GM18517 (cell line): Measurements from ENCODE around the gene LTV1.
A peak's percentile ranks its signal among the peaks of the same experiment; 100 is the strongest.
"Not testable (repeated sequence)": the region's sequence is repeated elsewhere in the genome, so short reads cannot be mapped to it uniquely, and the experiment has no call there.

Source experiments
- ATAC-seq: cut with Tn5 transposase; IDR thresholded peaks from one replicate; pipeline ENCODE4 v1.9.1; 2021; ENCODE audit warnings: mild to moderate bottlenecking, moderate library complexity; ENCODE audit not compliant: unreplicated experiment

Gene LTV1, protein sequence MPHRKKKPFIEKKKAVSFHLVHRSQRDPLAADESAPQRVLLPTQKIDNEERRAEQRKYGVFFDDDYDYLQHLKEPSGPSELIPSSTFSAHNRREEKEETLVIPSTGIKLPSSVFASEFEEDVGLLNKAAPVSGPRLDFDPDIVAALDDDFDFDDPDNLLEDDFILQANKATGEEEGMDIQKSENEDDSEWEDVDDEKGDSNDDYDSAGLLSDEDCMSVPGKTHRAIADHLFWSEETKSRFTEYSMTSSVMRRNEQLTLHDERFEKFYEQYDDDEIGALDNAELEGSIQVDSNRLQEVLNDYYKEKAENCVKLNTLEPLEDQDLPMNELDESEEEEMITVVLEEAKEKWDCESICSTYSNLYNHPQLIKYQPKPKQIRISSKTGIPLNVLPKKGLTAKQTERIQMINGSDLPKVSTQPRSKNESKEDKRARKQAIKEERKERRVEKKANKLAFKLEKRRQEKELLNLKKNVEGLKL

DNA sequence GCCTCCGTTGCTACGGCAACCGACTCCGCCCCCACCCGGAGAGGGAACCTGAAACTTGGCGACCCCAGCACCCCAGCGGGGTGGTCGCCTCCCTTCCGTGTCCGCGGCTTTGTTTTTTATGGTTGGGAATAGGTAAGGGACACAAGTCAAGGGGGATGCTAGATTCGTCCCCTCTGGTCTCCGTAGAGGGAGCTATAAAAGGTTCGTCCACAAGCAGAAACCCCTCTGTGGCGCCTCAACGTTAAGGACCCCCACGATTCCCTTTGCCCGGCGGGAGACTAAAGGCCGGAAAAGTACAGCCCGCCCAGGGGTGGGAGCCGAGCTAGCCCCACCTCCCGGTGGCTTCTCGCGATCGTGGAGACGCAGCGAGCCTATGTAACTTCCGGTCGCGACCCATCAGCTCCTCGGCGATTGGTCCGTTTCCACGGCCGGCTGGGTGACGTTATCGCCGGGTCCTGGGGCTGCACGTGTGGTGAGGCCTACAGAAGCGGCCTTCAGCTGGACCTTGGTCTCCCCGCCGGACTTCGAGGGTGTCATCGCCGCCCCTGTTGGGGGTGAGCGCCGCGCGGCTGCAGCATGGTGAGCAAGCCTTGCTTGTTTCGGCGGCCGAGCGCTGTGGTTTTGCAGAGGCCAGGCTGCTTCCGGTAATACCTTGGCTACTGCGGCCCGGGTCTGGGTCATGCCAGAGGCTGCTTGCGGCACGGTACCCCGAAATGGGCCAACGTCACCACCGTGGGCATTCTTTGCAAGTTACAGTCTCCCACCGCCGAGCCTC lies at the start of gene LTV1:
Gene LTV1 (plus strand): TSS at position 437 of the 775 bp plus-strand sequence. CDS start 140 bp downstream, at position 577.
- peak; percentile 98 for ATAC-seq

DNA sequence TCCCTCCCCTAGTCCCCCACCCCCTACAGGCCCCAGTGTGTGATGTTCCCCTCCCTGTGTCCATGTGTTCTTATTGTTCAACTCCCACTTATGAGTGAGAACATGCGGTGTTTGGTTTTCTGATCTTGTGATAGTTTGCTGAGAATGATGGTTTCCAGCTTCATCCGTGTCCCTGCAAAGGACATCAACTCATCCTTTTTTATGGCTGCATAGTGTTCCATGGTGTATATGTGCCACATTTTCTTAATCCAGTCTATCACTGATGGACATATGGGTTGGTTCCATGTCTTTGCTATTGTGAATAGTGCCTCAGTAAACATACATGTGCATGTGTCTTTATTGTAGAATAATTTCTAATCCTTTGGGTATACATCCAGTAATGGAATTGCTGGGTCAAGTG lies 46.6 kb upstream of the LTV1 start:
- not testable (repeated sequence) for ATAC-seq

DNA sequence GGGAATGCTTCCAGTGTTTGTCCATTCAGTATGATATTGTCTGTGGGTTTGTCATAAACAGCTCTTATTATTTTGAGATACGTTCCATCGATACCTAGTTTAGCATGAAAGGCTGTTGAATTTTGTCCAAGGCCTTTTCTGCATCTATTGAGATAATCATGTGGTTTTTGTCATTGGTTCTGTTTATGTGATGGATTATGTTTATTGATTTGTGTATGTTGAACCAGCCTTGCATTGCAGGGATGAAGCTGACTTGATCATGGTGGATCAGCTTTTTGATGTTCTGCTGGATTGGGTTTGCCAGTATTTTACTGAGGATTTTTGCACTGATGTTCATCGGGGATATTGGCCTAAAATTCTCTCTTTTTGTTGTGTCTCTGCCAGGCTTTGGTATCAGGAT lies 44.7 kb upstream of the LTV1 start:
- ATAC-seq: not testable (repeated sequence)

DNA sequence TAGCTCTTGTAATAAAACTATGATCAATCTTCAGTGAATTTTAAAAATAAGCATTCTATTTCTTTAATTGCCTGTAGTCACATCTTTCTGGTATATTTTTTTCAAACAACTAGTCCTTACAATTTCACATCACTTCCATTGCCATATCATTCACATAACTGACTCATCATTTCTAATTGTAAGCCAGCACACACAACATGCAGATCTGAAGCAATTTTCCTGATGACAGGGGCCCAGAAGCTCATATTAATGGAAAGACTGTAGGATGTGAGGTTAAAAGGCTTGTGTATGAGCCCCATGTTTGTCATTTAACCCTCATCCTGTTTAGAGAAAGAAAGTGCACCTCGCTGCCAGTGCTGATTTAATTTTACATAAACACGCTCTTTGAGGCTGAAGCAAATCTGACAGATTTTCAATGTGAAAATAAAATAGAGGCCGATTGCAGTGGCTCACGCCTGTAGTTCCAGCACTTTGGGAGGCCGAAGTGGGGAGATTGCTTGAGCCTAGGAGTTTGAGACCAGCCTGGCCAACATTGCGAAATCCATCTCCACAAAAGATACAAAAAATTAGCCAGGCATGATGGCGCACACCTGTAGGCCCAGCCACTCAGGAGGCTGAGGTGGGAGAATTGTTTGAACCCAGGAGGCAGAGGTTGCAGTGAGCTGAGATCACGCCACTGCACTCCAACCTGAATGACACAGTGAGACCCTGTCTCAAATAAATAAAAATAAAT lies 40.1 kb upstream of the LTV1 start:
- ATAC-seq: no peak

GRCh38 chr6:143803769-143804568 lies 39.2 kb upstream of the LTV1 start:
- ATAC-seq: no peak

- ATAC-seq: no peak
These were observed 38.3 kb upstream of the LTV1 start for GRCh38 chr6:143804835-143805239.

- no peak for ATAC-seq
These were observed 36.6 kb upstream of the LTV1 start for GRCh38 chr6:143806282-143807102.

DNA sequence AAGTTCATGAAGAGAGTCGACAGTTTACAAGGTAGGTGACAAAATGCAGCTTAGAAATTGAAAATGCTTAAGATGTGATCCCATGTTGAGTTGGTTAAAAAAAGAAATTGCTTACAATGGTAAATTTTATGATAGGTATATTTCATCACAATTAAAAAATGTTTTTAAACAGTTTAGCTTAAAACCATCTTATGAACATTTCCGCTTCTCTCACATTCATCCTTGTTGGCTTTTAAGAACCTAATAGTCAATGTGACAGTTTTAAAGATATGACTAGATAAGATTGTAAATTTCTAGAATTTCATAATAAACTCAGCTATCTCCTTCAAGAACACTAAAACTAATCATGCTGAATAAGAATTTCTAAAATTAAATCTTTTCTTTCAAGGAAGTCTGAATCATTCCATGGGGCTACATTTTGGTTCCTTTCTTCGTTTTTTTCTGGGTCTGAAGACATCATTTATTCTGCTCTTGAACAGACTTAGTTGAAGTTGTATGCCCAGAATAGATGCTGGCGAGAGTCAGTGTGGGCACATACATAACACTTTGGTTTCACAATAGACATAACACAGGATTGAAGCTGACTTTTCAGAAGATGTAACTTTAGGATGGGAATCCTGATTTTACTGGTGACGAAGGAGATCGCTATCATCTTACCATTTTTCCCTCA lies 35.9 kb upstream of the LTV1 start:
- ATAC-seq: no peak

DNA sequence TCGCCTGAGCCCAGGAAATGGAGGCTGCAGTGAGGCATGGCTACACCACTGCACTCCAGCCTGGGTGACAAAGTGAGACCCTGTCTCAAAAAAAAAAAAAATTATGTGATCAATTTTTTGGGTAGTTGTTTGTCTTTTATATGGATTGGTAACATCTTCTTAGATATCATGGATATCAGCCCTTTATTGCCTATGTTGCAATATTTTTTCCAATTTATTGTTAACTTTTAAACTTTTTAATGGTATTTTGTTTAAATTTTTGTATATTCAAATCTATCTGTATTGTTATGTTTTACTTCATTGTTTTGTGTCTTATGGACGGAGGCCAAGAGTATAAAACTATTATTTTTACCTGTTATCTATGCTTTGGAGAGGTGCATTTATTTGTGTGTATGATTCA lies 32.4 kb upstream of the LTV1 start:
- no peak for ATAC-seq

GRCh38 chr6:143811501-143812157 lies 31.5 kb upstream of the LTV1 start:
- no peak for ATAC-seq

- no peak for ATAC-seq
These were observed 25.5 kb upstream of the LTV1 start for GRCh38 chr6:143817621-143818020.

DNA sequence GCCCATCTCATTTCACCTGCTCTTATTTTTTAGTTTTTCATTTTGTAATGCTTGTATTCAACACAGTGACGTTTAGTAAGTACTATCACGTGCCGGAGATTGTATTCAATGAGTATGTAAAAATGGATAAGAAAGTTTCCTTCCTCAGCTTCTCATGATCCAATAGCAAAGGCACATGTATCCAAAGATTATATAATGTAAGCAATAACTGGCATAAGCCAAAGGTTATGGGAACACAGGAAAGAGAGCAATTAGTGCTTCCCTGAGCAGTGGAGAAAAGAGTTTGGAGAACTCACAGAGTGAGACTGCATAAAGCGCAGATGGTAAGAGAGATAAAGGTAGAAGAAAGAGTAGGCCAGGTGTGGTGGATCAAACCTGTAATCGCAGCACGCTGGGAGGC lies 21.8 kb upstream of the LTV1 start:
- no peak for ATAC-seq

GRCh38 chr6:143822584-143823024 lies 20.5 kb upstream of the LTV1 start:
- no peak for ATAC-seq

DNA sequence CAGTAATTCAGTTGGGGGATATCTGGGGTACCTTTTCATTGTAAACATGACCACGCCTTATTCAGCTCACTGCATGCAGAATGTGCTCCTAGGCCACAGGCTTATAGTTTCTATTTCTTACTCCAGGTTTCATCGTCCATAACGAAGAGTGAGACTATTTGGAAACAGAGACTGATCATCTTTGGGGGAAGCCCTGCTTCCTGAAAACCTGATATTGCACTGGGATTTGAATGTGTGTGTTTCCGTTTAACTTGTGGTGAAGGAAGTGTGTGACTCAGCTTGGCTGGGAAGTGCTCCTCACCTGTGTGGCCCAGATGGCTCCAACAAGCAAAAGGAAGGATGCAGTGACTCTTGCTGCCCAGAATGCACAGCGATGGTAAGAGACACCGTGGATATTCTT lies 19.6 kb upstream of the LTV1 start:
- ATAC-seq: no peak

DNA sequence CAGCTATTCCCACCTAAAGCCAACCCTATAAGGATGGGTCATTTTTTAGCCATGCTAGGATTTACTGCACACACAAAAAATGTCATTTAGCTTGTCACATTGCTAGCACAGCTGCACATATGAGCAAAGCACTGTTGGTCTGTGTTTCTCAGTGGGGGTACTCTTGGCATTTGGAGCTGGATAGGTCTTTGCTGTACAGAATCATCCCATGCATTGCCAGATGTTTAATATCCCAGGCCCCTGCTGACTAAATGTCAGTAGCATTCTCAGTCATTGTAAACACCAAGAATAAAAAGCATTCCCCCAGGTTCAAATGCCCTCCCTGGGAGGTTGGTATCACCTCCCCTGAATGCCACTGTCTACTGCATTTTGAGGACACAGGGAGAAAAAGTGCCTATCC lies 14.6 kb upstream of the LTV1 start:
- no peak for ATAC-seq

DNA sequence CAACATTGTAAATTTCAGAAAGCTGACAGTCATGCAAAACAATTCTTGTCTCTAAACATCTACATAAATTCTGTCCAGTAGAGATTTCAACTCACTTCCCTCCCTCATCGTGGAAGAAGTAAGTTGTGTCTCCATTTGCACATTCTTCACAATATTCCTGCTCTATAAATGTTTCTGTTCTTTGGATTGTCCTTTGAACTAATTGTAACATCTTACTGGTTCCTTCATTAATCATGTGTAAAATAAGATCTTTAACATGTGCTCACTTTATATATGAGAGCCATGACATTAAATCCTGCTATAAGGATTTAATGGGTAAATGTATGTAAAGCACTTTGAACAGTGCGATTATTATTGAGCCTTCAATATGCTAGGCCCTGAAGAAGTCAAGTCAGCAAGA lies 7.0 kb upstream of the LTV1 start:
- no peak for ATAC-seq

- ATAC-seq: no peak
These were observed 4.7 kb upstream of the LTV1 start for GRCh38 chr6:143838395-143838794.

DNA sequence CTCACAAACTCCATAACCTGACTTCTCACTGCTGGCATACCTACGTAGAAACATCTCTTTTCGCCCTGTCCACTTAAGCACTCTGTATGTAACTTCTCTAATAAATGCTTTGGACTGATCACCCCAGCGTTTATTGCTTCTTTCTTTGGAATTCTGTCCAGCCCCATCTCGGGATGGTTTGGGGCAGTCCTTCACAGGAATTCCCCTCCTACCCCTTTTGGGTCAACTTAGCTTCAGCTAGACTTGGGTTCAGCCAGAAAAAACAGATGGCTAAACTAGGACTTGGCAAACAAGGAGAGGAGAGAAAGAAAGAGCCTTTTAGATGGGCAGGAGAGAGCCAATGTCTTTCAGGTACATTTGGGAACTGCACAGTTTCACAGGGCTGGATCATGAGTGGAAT lies 3.9 kb upstream of the LTV1 start:
- no peak for ATAC-seq
